Prostate gland (tissue), 2 donors: Measurements from ENCODE around the gene HSPG2. TPM values are rescaled to one million over a fixed set of nuclear protein-coding genes. Genes with fewer than 3 reads are reported as not detected.

Source experiments
- DNase-seq: peaks from one replicate; pipeline ENCODE4 v3.0.0-alpha.2; 2019; ENCODE audit warnings: low spot score
- H3K27ac ChIP-seq, 2 donors: fragments of 200-600 bp; sonication (generic); 2 replicates each; pipeline ENCODE4 v1.5.1; 2017 to 2019
- H3K27me3 ChIP-seq: fragments of 200-600 bp; sonication (generic); replicated peaks from 2 replicates; pipeline ENCODE4 v1.5.1; 2019; ENCODE audit not compliant: insufficient read depth
- H3K36me3 ChIP-seq, 2 donors: fragments of 200-600 bp; sonication (generic); 1 replicate in 1 of 2; 2 replicates in 1 of 2; pipeline versions ENCODE4 v1.5.1 to v1.8.1; 2017 to 2019
- H3K4me1 ChIP-seq: fragments of 200-600 bp; sonication (generic); replicated peaks from 2 replicates; pipeline ENCODE4 v1.5.1; 2019
- H3K4me3 ChIP-seq, 2 donors: fragments of 200-600 bp; sonication (generic); 2 replicates each; pipeline ENCODE4 v1.5.1; 2017 to 2019
- H3K9me3 ChIP-seq: fragments of 200-600 bp; sonication (generic); 2 replicates; pipeline ENCODE4 v1.5.1; 2017
- CTCF ChIP-seq, 4 experiments: fragments of 200-600 bp in 2 of 4; fragments of 450-650 bp in 2 of 4; sonication (generic) in 2 of 4; IDR thresholded peaks; 1 replicate in 3 of 4; 2 replicates in 1 of 4; pipeline ENCODE4 v1.5.1; 2016 to 2019; ENCODE audit warnings: antibody characterized with exemption in 4 of 4, mild to moderate bottlenecking in 2 of 4, moderate library complexity in 2 of 4
- POLR2A ChIP-seq: fragments of 450-650 bp; IDR thresholded peaks from one replicate; pipeline ENCODE4 v1.6.1; 2016; ENCODE audit warnings: antibody characterized with exemption, mild to moderate bottlenecking
- POLR2AphosphoS5 ChIP-seq: sonication (generic); formaldehyde crosslinking; IDR thresholded peaks from one replicate; pipeline ENCODE4 v1.6.1; 2017; ENCODE audit warnings: antibody characterized with exemption
- WGBS: methylation state at CpG from one replicate; pipeline ENCODE4 v1.1.5; 2018; 5-methylcytosine and 5-hydroxymethylcytosine counted together
- intact Hi-C: fragments of 100-400 bp; cut with DNase I; formaldehyde crosslinking; loops from one replicate; pipeline ENCODE4 v1.14.2; 2022
- total RNA-seq, 2 donors: library from RNA; depleted of rRNA; stranded (reverse); fragments of >200 nt; gene quantifications; one replicate each; pipeline ENCODE4 v1.1.0, GENCODE V29; 2016

Gene HSPG2
- total RNA-seq, 2 donors from 2014 or later, result 135 to 257 TPM

- DNase-seq, result no peak
- Histone ChIP-seq H3K27me3 (no peaks in the 10 kb centered on the region), H3K27ac (no peak overlapping the region), H3K4me1 (no peaks in the 10 kb centered on the region), H3K4me3 (no peak overlapping the region), H3K9me3 (no peaks in the 10 kb centered on the region), H3K36me3 (peaks cover 0 to 5% of the 10 kb centered on the region in 2 donors)
- WGBS, result 92% methylated on average over 9 of the region's 9 CpGs
- no peak for TF ChIP-seq POLR2A
- TF ChIP-seq CTCF (IDR thresholded peaks at IDR 0.05), result no peak
- TF ChIP-seq POLR2AphosphoS5, result no peak
- intact Hi-C loops, result no loop called here
These were observed 116.4 kb downstream of the HSPG2 start for GRCh38 chr1:21820597-21821232.

- Histone ChIP-seq H3K4me3 (no peak overlapping the region), H3K27me3 (no peaks in the 10 kb centered on the region), H3K9me3 (no peaks in the 10 kb centered on the region), H3K36me3 (no peaks in the 10 kb centered on the region), H3K27ac (no peak overlapping the region), H3K4me1 (no peaks in the 10 kb centered on the region)
- intact Hi-C loops, result no loop called here
- DNase-seq, result no peak
- WGBS, result 36% methylated on average over 10 of the region's 10 CpGs
- no peak for TF ChIP-seq CTCF (IDR thresholded peaks at IDR 0.05)
These were observed 118.5 kb downstream of the HSPG2 start for GRCh38 chr1:21818656-21819055.

- Histone ChIP-seq H3K36me3 (no peaks in the 10 kb centered on the region), H3K4me1 (no peaks in the 10 kb centered on the region), H3K9me3 (no peaks in the 10 kb centered on the region), H3K4me3 (no peak overlapping the region), H3K27ac (no peak overlapping the region), H3K27me3 (no peaks in the 10 kb centered on the region)
- intact Hi-C loops, result no loop called here
- WGBS, result 81% methylated on average over 8 of the region's 8 CpGs
- TF ChIP-seq CTCF (IDR thresholded peaks at IDR 0.05) (no peak), POLR2AphosphoS5 (no peak), POLR2A (no peak)
- DNase-seq, result no peak
These were observed 120.4 kb downstream of the HSPG2 start for GRCh38 chr1:21816602-21817302.

GRCh38 chr1:21815724-21816321, 121.3 kb downstream of the HSPG2 start:
- H3K9me3 ChIP-seq, result no peaks in the 10 kb centered on the region
- no peaks in the 10 kb centered on the region for H3K4me1 ChIP-seq
- DNase-seq, result no peak
- no peak for TF ChIP-seq CTCF (IDR thresholded peaks at IDR 0.05)
- TF ChIP-seq POLR2A, result no peak
- no peak for TF ChIP-seq POLR2AphosphoS5
- intact Hi-C loops, result no loop called here
- H3K27me3 ChIP-seq, result no peaks in the 10 kb centered on the region
- no peaks in the 10 kb centered on the region for H3K36me3 ChIP-seq
- no peak overlapping the region for H3K4me3 ChIP-seq
- H3K27ac ChIP-seq, result no peak overlapping the region
- WGBS, result 88% methylated on average over 12 of the region's 12 CpGs
